ENCODE measurements around the gene OSBPL10. TPM values are rescaled to one million over a fixed set of nuclear protein-coding genes. Genes with fewer than 3 reads are reported as not detected.

Gene OSBPL10
- total RNA-seq, 1 donor = 29.0 TPM

GRCh38 chr3:31896648-31897433 is 84.2 kb downstream of the OSBPL10 start:
- Histone ChIP-seq H3K27ac (ENCODE audit: low read depth, low read length) (no peak overlapping the region), H3K27me3 (ENCODE audit: insufficient read depth, low read length) (no peaks in the 10 kb centered on the region), H3K9me3 (ENCODE audit: low read depth, low read length) (no peaks in the 10 kb centered on the region), H4K20me1 (ENCODE audit: insufficient read depth, low read length) (peaks cover 3% of the 10 kb centered on the region), H3K4me3 (ENCODE audit: insufficient read depth, low read length) (no peak overlapping the region), H3K4me2 (ENCODE audit: insufficient read depth, low read length) (no peak overlapping the region), H2AFZ (ENCODE audit: low read length) (no peak overlapping the region), H3K79me2 (ENCODE audit: insufficient read depth, low read length) (no peaks in the 10 kb centered on the region), H3K4me1 (ENCODE audit: insufficient read depth, low read length) (no peaks in the 10 kb centered on the region), H3K36me3 (ENCODE audit: insufficient read depth, low read length) (no peaks in the 10 kb centered on the region)
- no peak for TF ChIP-seq CTCF (IDR thresholded peaks at IDR 0.05; ENCODE audit: extremely low read depth, low read depth, low read length)
- no peak for DNase-seq (ENCODE audit: insufficient read length, low spot score, missing footprints)

GRCh38 chr3:31896026-31896425 is 85.0 kb downstream of the OSBPL10 start:
- no peak overlapping the region for H3K4me2 ChIP-seq (ENCODE audit: insufficient read depth, low read length)
- H3K4me3 ChIP-seq (ENCODE audit: insufficient read depth, low read length) = no peak overlapping the region
- no peaks in the 10 kb centered on the region for H3K27me3 ChIP-seq (ENCODE audit: insufficient read depth, low read length)
- peaks cover 3% of the 10 kb centered on the region for H4K20me1 ChIP-seq (ENCODE audit: insufficient read depth, low read length)
- H3K27ac ChIP-seq (ENCODE audit: low read depth, low read length) = no peak overlapping the region
- no peak for DNase-seq (ENCODE audit: insufficient read length, low spot score, missing footprints)
- TF ChIP-seq CTCF (IDR thresholded peaks at IDR 0.05; ENCODE audit: extremely low read depth, low read depth, low read length) = no peak
- H3K9me3 ChIP-seq (ENCODE audit: low read depth, low read length) = no peaks in the 10 kb centered on the region
- no peaks in the 10 kb centered on the region for H3K79me2 ChIP-seq (ENCODE audit: insufficient read depth, low read length)
- H3K36me3 ChIP-seq (ENCODE audit: insufficient read depth, low read length) = no peaks in the 10 kb centered on the region
- H2AFZ ChIP-seq (ENCODE audit: low read length) = no peak overlapping the region
- no peaks in the 10 kb centered on the region for H3K4me1 ChIP-seq (ENCODE audit: insufficient read depth, low read length)

GRCh38 chr3:31895471-31895870 is 85.6 kb downstream of the OSBPL10 start:
- Histone ChIP-seq H3K27ac (ENCODE audit: low read depth, low read length) (no peak overlapping the region), H3K79me2 (ENCODE audit: insufficient read depth, low read length) (no peaks in the 10 kb centered on the region), H2AFZ (ENCODE audit: low read length) (no peak overlapping the region), H3K9me3 (ENCODE audit: low read depth, low read length) (no peaks in the 10 kb centered on the region), H4K20me1 (ENCODE audit: insufficient read depth, low read length) (peaks cover 5% of the 10 kb centered on the region), H3K36me3 (ENCODE audit: insufficient read depth, low read length) (no peaks in the 10 kb centered on the region), H3K4me3 (ENCODE audit: insufficient read depth, low read length) (no peak overlapping the region), H3K27me3 (ENCODE audit: insufficient read depth, low read length) (no peaks in the 10 kb centered on the region), H3K4me1 (ENCODE audit: insufficient read depth, low read length) (no peaks in the 10 kb centered on the region), H3K4me2 (ENCODE audit: insufficient read depth, low read length) (no peak overlapping the region)
- no peak for DNase-seq (ENCODE audit: insufficient read length, low spot score, missing footprints)
- no peak for TF ChIP-seq CTCF (IDR thresholded peaks at IDR 0.05; ENCODE audit: extremely low read depth, low read depth, low read length)

GRCh38 chr3:31892916-31893573 is 88.0 kb downstream of the OSBPL10 start:
- Histone ChIP-seq H3K9me3 (ENCODE audit: low read depth, low read length) (no peaks in the 10 kb centered on the region), H2AFZ (ENCODE audit: low read length) (no peak overlapping the region), H3K36me3 (ENCODE audit: insufficient read depth, low read length) (no peaks in the 10 kb centered on the region), H3K27me3 (ENCODE audit: insufficient read depth, low read length) (no peaks in the 10 kb centered on the region), H4K20me1 (ENCODE audit: insufficient read depth, low read length) (peaks cover 5% of the 10 kb centered on the region), H3K4me2 (ENCODE audit: insufficient read depth, low read length) (no peak overlapping the region), H3K79me2 (ENCODE audit: insufficient read depth, low read length) (no peaks in the 10 kb centered on the region), H3K27ac (ENCODE audit: low read depth, low read length) (no peak overlapping the region), H3K4me1 (ENCODE audit: insufficient read depth, low read length) (no peaks in the 10 kb centered on the region), H3K4me3 (ENCODE audit: insufficient read depth, low read length) (no peak overlapping the region)
- DNase-seq (ENCODE audit: insufficient read length, low spot score, missing footprints) = no peak
- no peak for TF ChIP-seq CTCF (IDR thresholded peaks at IDR 0.05; ENCODE audit: extremely low read depth, low read depth, low read length)
